Measurements from ENCODE around the gene TRPM3. TPM values are rescaled to one million over a fixed set of nuclear protein-coding genes. Genes with fewer than 3 reads are reported as not detected.

TRPM3 gene
- total RNA-seq, 1 experiment from 2014 or later: not detected

DNA sequence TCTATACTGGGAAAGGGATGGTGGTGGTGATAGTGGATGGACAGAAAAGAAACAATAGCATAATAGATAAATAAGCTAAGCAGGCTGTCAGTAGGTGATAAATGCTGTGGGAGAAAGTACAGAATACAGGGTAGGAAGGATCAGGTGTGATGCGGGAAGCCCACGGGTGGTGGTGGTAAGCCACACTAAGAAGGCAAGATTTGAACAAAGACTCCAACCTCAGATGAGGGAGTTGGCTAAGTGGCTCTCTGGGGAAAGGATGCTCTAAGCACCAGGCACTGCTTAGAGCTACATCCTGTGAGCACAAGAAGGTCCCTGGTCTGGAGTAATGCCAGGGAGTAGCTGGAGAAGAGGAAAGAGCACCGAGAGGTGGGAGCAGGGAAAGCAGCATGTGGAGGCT is 555.4 kb downstream of the TRPM3 start:
- in situ Hi-C loops (cut with HindIII; ENCODE audit: low pct_unique_long_range_greater_than_20kb, low sequenced_read_pairs) (no loop called here), intact Hi-C loops (cut with micrococcal nuclease; ENCODE audit: unreplicated experiment) (no loop called here)
- ChIA-PET POLR2A (no interaction called here), CTCF (no interaction called here)
- Histone ChIP-seq H3K4me3 (ENCODE audit: low read depth in 2 of 2, low read length in 2 of 2) (no peak overlapping the region), H3K27me3 (ENCODE audit: control insufficient read depth, insufficient read depth, low read length) (no peaks in the 10 kb centered on the region), H3K9me3 (ENCODE audit: control insufficient read depth, insufficient read depth, low read depth, low read length) (no peaks in the 10 kb centered on the region), H3K27ac (ENCODE audit: low read length) (no peak overlapping the region), H3K36me3 (ENCODE audit: control insufficient read depth, insufficient read depth, low read length) (no peaks in the 10 kb centered on the region), H3K4me1 (ENCODE audit: control insufficient read depth, insufficient read depth, low read length) (no peaks in the 10 kb centered on the region)
- ATAC-seq: no peak
- DNase-seq (ENCODE audit: low read depth, low spot score): no peak
- BruUV-seq (replicated peaks): no TSS peak
- TF ChIP-seq, protein P1, sequence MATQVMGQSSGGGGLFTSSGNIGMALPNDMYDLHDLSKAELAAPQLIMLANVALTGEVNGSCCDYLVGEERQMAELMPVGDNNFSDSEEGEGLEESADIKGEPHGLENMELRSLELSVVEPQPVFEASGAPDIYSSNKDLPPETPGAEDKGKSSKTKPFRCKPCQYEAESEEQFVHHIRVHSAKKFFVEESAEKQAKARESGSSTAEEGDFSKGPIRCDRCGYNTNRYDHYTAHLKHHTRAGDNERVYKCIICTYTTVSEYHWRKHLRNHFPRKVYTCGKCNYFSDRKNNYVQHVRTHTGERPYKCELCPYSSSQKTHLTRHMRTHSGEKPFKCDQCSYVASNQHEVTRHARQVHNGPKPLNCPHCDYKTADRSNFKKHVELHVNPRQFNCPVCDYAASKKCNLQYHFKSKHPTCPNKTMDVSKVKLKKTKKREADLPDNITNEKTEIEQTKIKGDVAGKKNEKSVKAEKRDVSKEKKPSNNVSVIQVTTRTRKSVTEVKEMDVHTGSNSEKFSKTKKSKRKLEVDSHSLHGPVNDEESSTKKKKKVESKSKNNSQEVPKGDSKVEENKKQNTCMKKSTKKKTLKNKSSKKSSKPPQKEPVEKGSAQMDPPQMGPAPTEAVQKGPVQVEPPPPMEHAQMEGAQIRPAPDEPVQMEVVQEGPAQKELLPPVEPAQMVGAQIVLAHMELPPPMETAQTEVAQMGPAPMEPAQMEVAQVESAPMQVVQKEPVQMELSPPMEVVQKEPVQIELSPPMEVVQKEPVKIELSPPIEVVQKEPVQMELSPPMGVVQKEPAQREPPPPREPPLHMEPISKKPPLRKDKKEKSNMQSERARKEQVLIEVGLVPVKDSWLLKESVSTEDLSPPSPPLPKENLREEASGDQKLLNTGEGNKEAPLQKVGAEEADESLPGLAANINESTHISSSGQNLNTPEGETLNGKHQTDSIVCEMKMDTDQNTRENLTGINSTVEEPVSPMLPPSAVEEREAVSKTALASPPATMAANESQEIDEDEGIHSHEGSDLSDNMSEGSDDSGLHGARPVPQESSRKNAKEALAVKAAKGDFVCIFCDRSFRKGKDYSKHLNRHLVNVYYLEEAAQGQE (IDR thresholded peaks at IDR 0.05; ENCODE audit: insufficient read depth in 1 of 2, low read depth in 2 of 2, low read length in 1 of 2): no peak
- no peak for TF ChIP-seq TCF7L2 (IDR thresholded peaks at IDR 0.05; ENCODE audit: low read depth, low read length)
- no peak for TF ChIP-seq POLR2AphosphoS5 (IDR thresholded peaks at IDR 0.05; ENCODE audit: low read depth, low read length)
- TF ChIP-seq, protein P2, sequence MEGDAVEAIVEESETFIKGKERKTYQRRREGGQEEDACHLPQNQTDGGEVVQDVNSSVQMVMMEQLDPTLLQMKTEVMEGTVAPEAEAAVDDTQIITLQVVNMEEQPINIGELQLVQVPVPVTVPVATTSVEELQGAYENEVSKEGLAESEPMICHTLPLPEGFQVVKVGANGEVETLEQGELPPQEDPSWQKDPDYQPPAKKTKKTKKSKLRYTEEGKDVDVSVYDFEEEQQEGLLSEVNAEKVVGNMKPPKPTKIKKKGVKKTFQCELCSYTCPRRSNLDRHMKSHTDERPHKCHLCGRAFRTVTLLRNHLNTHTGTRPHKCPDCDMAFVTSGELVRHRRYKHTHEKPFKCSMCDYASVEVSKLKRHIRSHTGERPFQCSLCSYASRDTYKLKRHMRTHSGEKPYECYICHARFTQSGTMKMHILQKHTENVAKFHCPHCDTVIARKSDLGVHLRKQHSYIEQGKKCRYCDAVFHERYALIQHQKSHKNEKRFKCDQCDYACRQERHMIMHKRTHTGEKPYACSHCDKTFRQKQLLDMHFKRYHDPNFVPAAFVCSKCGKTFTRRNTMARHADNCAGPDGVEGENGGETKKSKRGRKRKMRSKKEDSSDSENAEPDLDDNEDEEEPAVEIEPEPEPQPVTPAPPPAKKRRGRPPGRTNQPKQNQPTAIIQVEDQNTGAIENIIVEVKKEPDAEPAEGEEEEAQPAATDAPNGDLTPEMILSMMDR (IDR thresholded peaks at IDR 0.05): no peak
- no peak for TF ChIP-seq SIN3A (IDR thresholded peaks at IDR 0.05; ENCODE audit: borderline replicate concordance, insufficient read depth, low read depth, low read length)

DNA sequence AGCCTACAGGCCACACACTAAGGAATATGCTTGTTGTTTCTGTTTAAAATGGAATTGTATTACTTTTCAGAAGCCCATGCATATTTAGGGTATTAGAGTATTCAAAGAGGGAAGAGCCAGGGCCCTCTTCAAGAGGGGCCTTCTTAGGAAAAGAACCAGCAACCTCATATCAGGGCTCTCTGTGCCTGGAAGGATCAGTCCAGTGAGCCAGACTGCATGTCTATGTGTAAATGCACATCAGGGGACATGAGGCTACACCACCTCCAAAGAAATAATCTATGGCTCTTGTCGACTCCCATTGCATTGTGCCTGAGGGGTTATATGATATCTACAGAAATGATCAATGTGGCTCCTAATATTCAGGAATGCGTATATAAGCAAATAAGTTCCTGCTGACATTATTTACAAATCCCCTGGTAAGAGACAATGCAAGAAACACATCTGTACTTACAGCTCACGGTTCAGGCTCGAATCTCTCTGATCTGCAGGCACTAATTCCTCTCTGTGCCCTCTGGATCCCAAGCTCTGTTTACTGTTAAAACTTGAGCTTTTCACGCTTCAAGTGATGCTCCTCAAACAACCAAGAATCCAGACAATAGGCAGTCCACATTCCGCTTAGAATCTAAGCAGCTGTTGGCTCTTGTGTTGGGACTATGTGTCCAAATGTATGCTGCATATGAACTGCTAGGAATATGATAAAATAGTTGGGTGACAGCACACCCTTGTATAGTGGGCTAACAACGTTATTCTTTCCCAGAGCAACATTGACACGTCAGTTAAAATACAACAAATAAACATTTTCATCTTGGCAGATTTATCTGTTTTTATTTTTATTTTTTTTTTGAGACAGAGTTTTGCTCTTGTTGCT is 556.7 kb downstream of the TRPM3 start:
- Histone ChIP-seq H3K36me3 (ENCODE audit: control insufficient read depth, insufficient read depth, low read length) (no peaks in the 10 kb centered on the region), H3K4me1 (ENCODE audit: control insufficient read depth, insufficient read depth, low read length) (no peaks in the 10 kb centered on the region), H3K27ac (ENCODE audit: low read length) (no peak overlapping the region), H3K9me3 (ENCODE audit: control insufficient read depth, insufficient read depth, low read depth, low read length) (no peaks in the 10 kb centered on the region), H3K27me3 (ENCODE audit: control insufficient read depth, insufficient read depth, low read length) (no peaks in the 10 kb centered on the region), H3K4me3 (ENCODE audit: low read depth in 2 of 2, low read length in 2 of 2) (no peak overlapping the region)
- no peak for DNase-seq (ENCODE audit: low read depth, low spot score)
- intact Hi-C loops (cut with micrococcal nuclease; ENCODE audit: unreplicated experiment) (no loop called here), in situ Hi-C loops (cut with HindIII; ENCODE audit: low pct_unique_long_range_greater_than_20kb, low sequenced_read_pairs) (no loop called here)
- ChIA-PET POLR2A (no interaction called here), CTCF (interaction anchor here (1.7 kb wide), 1 partner anchor 38 kb away, joined by 3 read pairs; no protein-coding TSS in a partner anchor)
- TF ChIP-seq, protein P2 (IDR thresholded peaks at IDR 0.05): no peak
- TF ChIP-seq TCF7L2 (IDR thresholded peaks at IDR 0.05; ENCODE audit: low read depth, low read length): no peak
- no peak for TF ChIP-seq SIN3A (IDR thresholded peaks at IDR 0.05; ENCODE audit: borderline replicate concordance, insufficient read depth, low read depth, low read length)
- TF ChIP-seq, protein P1 (IDR thresholded peaks at IDR 0.05; ENCODE audit: insufficient read depth in 1 of 2, low read depth in 2 of 2, low read length in 1 of 2): no peak
- BruUV-seq (replicated peaks): no TSS peak
- ATAC-seq: no peak

All from Panc1 (cell line).